HG02798 (cell line): Measurements from ENCODE around the gene FMOD.
"Not testable (repeated sequence)": the region's sequence is repeated elsewhere in the genome, so short reads cannot be mapped to it uniquely, and the experiment has no call there.

Experiments
- ATAC-seq: cut with Tn5 transposase; IDR thresholded peaks from one replicate; pipeline ENCODE4 v1.9.1; 2021; ENCODE audit warnings: mild to moderate bottlenecking; ENCODE audit not compliant: unreplicated experiment, poor library complexity

Gene FMOD

GRCh38 chr1:203327684-203328457 lies 23.1 kb downstream of the FMOD start:
- ATAC-seq = peak; percentile 21

GRCh38 chr1:203326830-203327683 lies 23.9 kb downstream of the FMOD start:
- peak; percentile 83 for ATAC-seq

- no peak for ATAC-seq
Measured at GRCh38 chr1:203325418-203326091, 25.4 kb downstream of the FMOD start.

- peak; percentile 35 for ATAC-seq
Measured at GRCh38 chr1:203325026-203325417, 25.9 kb downstream of the FMOD start.

GRCh38 chr1:203324105-203325025 lies 26.6 kb downstream of the FMOD start:
- no peak for ATAC-seq

GRCh38 chr1:203323587-203323986 lies 27.3 kb downstream of the FMOD start:
- no peak for ATAC-seq

- ATAC-seq = no peak
Measured at GRCh38 chr1:203322500-203323179, 28.3 kb downstream of the FMOD start.

- ATAC-seq = no peak
Measured at GRCh38 chr1:203321273-203322052, 29.5 kb downstream of the FMOD start.

- ATAC-seq = peak; percentile 72
Measured at GRCh38 chr1:203320591-203321272, 30.2 kb downstream of the FMOD start.

- no peak for ATAC-seq
Measured at GRCh38 chr1:203318229-203318517, 32.7 kb downstream of the FMOD start.

- ATAC-seq = no peak
Measured at GRCh38 chr1:203317429-203318228, 33.3 kb downstream of the FMOD start.

- no peak for ATAC-seq
Measured at GRCh38 chr1:203316626-203317093, 34.3 kb downstream of the FMOD start.

- ATAC-seq = not testable (repeated sequence)
Measured at GRCh38 chr1:203314025-203314759, 36.7 kb downstream of the FMOD start.

GRCh38 chr1:203311368-203312301 lies 39.3 kb downstream of the FMOD start:
- no peak for ATAC-seq

GRCh38 chr1:203308923-203309331 lies 42.0 kb downstream of the FMOD start:
- ATAC-seq = no peak
